ENCODE data around the gene DNAJC11. TPM values are rescaled to one million over a fixed set of nuclear protein-coding genes. Genes with fewer than 3 reads are reported as not detected.
"Not testable (repeated sequence)": the region's sequence is repeated elsewhere in the genome, so short reads cannot be mapped to it uniquely, and the experiment has no call there.

The DNAJC11 gene
- total and polyA plus RNA-seq, 7 donors = 21.0 to 48.5 (median 33.0) TPM

- Histone ChIP-seq H3K36me3 (no peaks in the 10 kb centered on the region), H3K27ac (peak overlapping the region; percentile 70 to 89 (median 83)), H3K4me3 (peak overlapping the region in 2 of 4 donors; percentile 6), H3K9me3 (no peaks in the 10 kb centered on the region), H3K27me3 (no peaks in the 10 kb centered on the region), H3K4me1 (peaks cover 0 to 20% (median 17%) of the 10 kb centered on the region in 4 donors)
- DNase-seq = peak; percentile 78
- intact Hi-C loops (cut with DNase I) = loop anchor here (2.0 kb wide), 1 partner anchor 41 kb away; the partner anchor contains the start of gene CAMTA1
- TF ChIP-seq CTCF (IDR thresholded peaks at IDR 0.05) (no peak), EP300 (IDR thresholded peaks at IDR 0.05) (no peak), POLR2AphosphoS5 (IDR thresholded peaks at IDR 0.05) (peak; percentile 28 to 61 (median 37))
- WGBS, 2 donors = 45 to 80% methylated on average over 20 of the region's 20 CpGs
These were observed 41.8 kb upstream of the DNAJC11 start for GRCh38 chr1:6743189-6744101.

- 69 to 75% methylated on average over 7 of the region's 7 CpGs for WGBS, 2 donors
- not testable (repeated sequence) for H3K4me3 ChIP-seq, DNase-seq, H3K36me3 ChIP-seq, H3K27me3 ChIP-seq, H3K9me3 ChIP-seq
- H3K4me1 ChIP-seq = peaks cover 0 to 20% (median 17%) of the 10 kb centered on the region in 4 donors
- H3K27ac ChIP-seq = peak overlapping the region; percentile 70 to 89 (median 83)
- intact Hi-C loops (cut with DNase I) = loop anchor here (2.0 kb wide), 1 partner anchor 42 kb away; the partner anchor contains the start of gene CAMTA1
These were observed 41.1 kb upstream of the DNAJC11 start for GRCh38 chr1:6742676-6743188.

- no peak for DNase-seq
- no peak for TF ChIP-seq CTCF (IDR thresholded peaks at IDR 0.05)
- TF ChIP-seq POLR2AphosphoS5 (IDR thresholded peaks at IDR 0.05) = no peak
- TF ChIP-seq POLR2A (IDR thresholded peaks at IDR 0.05) = no peak
- no peak for TF ChIP-seq EP300 (IDR thresholded peaks at IDR 0.05)
- no peaks in the 10 kb centered on the region for H3K36me3 ChIP-seq
- H3K9me3 ChIP-seq = no peaks in the 10 kb centered on the region
- H3K27ac ChIP-seq = no peak overlapping the region
- no peak overlapping the region for H3K4me3 ChIP-seq
- no peaks in the 10 kb centered on the region for H3K27me3 ChIP-seq
- 81 to 87% methylated on average over 30 of the region's 30 CpGs for WGBS, 2 donors
- intact Hi-C loops (cut with DNase I) = no loop called here
- peaks cover 0 to 14% (median 14%) of the 10 kb centered on the region in 4 donors for H3K4me1 ChIP-seq
These were observed 37.5 kb upstream of the DNAJC11 start for GRCh38 chr1:6738987-6739676.

GRCh38 chr1:6732942-6733341 is 31.3 kb upstream of the DNAJC11 start:
- H3K27ac ChIP-seq = no peak overlapping the region
- DNase-seq = peak; percentile 42
- H3K4me1 ChIP-seq = no peaks in the 10 kb centered on the region
- TF ChIP-seq POLR2AphosphoS5 (IDR thresholded peaks at IDR 0.05) (no peak), POLR2A (IDR thresholded peaks at IDR 0.05) (no peak), EP300 (IDR thresholded peaks at IDR 0.05) (no peak), CTCF (IDR thresholded peaks at IDR 0.05) (no peak)
- intact Hi-C loops (cut with DNase I) = no loop called here
- H3K36me3 ChIP-seq = no peaks in the 10 kb centered on the region
- H3K27me3 ChIP-seq = no peaks in the 10 kb centered on the region
- no peak overlapping the region for H3K4me3 ChIP-seq
- no peaks in the 10 kb centered on the region for H3K9me3 ChIP-seq
- 95% methylated on average over 5 of the region's 5 CpGs for WGBS, 2 donors

GRCh38 chr1:6731905-6732304 is 30.3 kb upstream of the DNAJC11 start:
- intact Hi-C loops (cut with DNase I) = no loop called here
- Histone ChIP-seq H3K36me3 (no peaks in the 10 kb centered on the region), H3K4me1 (peaks cover 0 to 6% (median 3%) of the 10 kb centered on the region in 4 donors), H3K9me3 (no peaks in the 10 kb centered on the region), H3K27me3 (no peaks in the 10 kb centered on the region), H3K4me3 (no peak overlapping the region), H3K27ac (no peak overlapping the region)
- 78 to 79% methylated on average over 3 of the region's 3 CpGs for WGBS, 2 donors
- peak; percentile 6 for DNase-seq
- TF ChIP-seq EP300 (IDR thresholded peaks at IDR 0.05) (no peak), CTCF (IDR thresholded peaks at IDR 0.05) (no peak), POLR2A (IDR thresholded peaks at IDR 0.05) (no peak), POLR2AphosphoS5 (IDR thresholded peaks at IDR 0.05) (no peak)
